Measurements from ENCODE around the gene COG8. TPM values are rescaled to one million over a fixed set of nuclear protein-coding genes. Genes with fewer than 3 reads are reported as not detected.
A peak's percentile ranks its signal among the peaks of the same experiment; 100 is the strongest.

Gene COG8
- total RNA-seq, 4 donors from 2014 or later: 29.5 to 52.0 (median 48.3) TPM

DNA sequence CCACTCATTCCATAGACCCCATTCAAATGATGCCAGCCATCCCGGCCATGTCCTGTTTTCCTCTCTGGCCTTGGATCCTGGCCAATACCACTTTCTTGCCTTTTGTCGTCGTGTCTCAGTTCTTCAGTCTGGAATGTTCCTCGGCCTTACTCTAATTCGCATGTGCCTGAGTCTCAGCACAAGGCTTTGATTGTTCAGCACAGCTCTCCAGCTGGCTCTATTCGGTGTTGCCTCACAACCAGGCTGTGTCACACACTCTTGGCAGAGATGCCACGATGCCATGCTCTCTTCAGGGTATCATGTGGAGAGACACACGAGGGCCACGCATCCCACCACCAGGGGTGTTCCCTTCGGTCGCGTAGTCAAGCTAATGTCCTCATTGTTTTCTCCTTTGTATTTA, 30.0 kb downstream of the COG8 start:
- Histone ChIP-seq H3K9me3 (no peaks in the 10 kb centered on the region), H3K27ac (no peak overlapping the region), H3K4me1 (peaks cover 11 to 21% (median 14%) of the 10 kb centered on the region in 4 donors), H3K4me3 (no peak overlapping the region), H3K36me3 (peaks cover 0 to 3% (median 0%) of the 10 kb centered on the region in 4 donors), H3K27me3 (no peaks in the 10 kb centered on the region)
- no peak for DNase-seq
- TF ChIP-seq POLR2AphosphoS5 (IDR thresholded peaks at IDR 0.05): peak in 1 of 3 donors; percentile 6
- TF ChIP-seq POLR2A (IDR thresholded peaks at IDR 0.05): no peak
- intact Hi-C loops (cut with DNase I; ENCODE audit: low total_unique reads) (no loop called here), in situ Hi-C loops (cut with MboI; ENCODE audit: low pct_ligation_motif_present in 1 of 4, low pct_unique_long_range_greater_than_20kb in 1 of 4, low sequenced_read_pairs in 3 of 4) (no loop called here)
- WGBS, 2 donors (ENCODE audit: low coverage in 1 of 2): 87 to 96% methylated on average over 6 to 12 of the region's 12 CpGs

DNA sequence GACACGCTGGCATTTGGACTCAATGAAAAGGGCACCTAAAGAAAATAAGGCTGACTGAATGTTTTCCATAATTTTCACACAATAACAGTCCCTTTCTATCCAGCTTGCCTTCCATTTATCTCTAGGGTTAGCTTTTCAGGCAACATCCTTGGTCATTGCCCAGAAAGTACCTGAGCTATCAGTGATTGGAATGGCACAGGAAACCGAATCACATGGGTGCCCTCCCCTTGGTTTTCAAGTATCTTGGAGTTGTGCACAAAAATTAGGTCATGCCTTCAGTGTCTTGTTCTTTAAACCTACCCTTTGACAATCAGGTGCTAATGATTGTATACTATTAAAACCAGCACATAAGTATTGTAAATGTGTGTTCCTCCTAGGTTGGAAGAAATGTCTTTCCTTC, 31.5 kb downstream of the COG8 start:
- H3K27ac ChIP-seq: no peak overlapping the region
- no peaks in the 10 kb centered on the region for H3K9me3 ChIP-seq
- WGBS, 2 donors (ENCODE audit: low coverage in 1 of 2): 94 to 100% methylated on average over 1 to 2 of the region's 2 CpGs
- no peaks in the 10 kb centered on the region for H3K27me3 ChIP-seq
- peaks cover 10 to 15% (median 13%) of the 10 kb centered on the region in 4 donors for H3K4me1 ChIP-seq
- no peak for TF ChIP-seq POLR2A (IDR thresholded peaks at IDR 0.05)
- TF ChIP-seq, protein P1, sequence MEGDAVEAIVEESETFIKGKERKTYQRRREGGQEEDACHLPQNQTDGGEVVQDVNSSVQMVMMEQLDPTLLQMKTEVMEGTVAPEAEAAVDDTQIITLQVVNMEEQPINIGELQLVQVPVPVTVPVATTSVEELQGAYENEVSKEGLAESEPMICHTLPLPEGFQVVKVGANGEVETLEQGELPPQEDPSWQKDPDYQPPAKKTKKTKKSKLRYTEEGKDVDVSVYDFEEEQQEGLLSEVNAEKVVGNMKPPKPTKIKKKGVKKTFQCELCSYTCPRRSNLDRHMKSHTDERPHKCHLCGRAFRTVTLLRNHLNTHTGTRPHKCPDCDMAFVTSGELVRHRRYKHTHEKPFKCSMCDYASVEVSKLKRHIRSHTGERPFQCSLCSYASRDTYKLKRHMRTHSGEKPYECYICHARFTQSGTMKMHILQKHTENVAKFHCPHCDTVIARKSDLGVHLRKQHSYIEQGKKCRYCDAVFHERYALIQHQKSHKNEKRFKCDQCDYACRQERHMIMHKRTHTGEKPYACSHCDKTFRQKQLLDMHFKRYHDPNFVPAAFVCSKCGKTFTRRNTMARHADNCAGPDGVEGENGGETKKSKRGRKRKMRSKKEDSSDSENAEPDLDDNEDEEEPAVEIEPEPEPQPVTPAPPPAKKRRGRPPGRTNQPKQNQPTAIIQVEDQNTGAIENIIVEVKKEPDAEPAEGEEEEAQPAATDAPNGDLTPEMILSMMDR (IDR thresholded peaks at IDR 0.05): no peak
- TF ChIP-seq POLR2AphosphoS5 (IDR thresholded peaks at IDR 0.05): no peak
- TF ChIP-seq EP300 (IDR thresholded peaks at IDR 0.05; ENCODE audit: low read depth): no peak
- peaks cover 0 to 4% (median 0%) of the 10 kb centered on the region in 4 donors for H3K36me3 ChIP-seq
- no peak for DNase-seq
- intact Hi-C loops (cut with DNase I; ENCODE audit: low total_unique reads) (no loop called here), in situ Hi-C loops (cut with MboI; ENCODE audit: low pct_ligation_motif_present in 1 of 4, low pct_unique_long_range_greater_than_20kb in 1 of 4, low sequenced_read_pairs in 3 of 4) (no loop called here)
- H3K4me3 ChIP-seq: no peak overlapping the region

DNA sequence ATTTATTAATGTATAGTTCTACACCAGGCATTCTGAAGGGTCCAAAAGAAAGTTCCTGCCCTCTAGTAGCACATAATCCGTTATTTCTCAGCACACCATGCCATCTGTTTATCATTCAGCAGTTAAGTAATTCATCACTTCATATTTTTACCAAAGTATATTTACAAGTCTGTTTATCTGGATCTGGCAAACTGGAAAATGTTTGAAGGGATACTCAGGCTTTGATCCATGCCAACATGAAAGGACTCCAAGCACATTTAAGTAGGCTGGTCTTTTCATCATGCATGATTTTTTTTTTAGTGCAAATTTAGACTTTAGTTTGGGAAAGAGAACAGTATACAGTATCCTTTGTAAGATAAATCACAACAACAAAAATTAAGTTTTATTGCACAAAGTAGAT, 32.3 kb downstream of the COG8 start:
- intact Hi-C loops (cut with DNase I; ENCODE audit: low total_unique reads) (no loop called here), in situ Hi-C loops (cut with MboI; ENCODE audit: low pct_ligation_motif_present in 1 of 4, low pct_unique_long_range_greater_than_20kb in 1 of 4, low sequenced_read_pairs in 3 of 4) (no loop called here)
- Histone ChIP-seq H3K9me3 (no peaks in the 10 kb centered on the region), H3K27ac (no peak overlapping the region), H3K4me1 (peaks cover 2 to 7% (median 5%) of the 10 kb centered on the region in 4 donors), H3K36me3 (peaks cover 0 to 4% (median 0%) of the 10 kb centered on the region in 4 donors), H3K27me3 (no peaks in the 10 kb centered on the region), H3K4me3 (no peak overlapping the region)
- WGBS, 2 donors (ENCODE audit: low coverage in 1 of 2): 64 to 90% methylated on average over 1 of the region's 1 CpG
- TF ChIP-seq EP300 (IDR thresholded peaks at IDR 0.05; ENCODE audit: low read depth) (no peak), POLR2AphosphoS5 (IDR thresholded peaks at IDR 0.05) (no peak), POLR2A (IDR thresholded peaks at IDR 0.05) (no peak)
- TF ChIP-seq, protein P1 (IDR thresholded peaks at IDR 0.05): no peak
- no peak for DNase-seq

DNA sequence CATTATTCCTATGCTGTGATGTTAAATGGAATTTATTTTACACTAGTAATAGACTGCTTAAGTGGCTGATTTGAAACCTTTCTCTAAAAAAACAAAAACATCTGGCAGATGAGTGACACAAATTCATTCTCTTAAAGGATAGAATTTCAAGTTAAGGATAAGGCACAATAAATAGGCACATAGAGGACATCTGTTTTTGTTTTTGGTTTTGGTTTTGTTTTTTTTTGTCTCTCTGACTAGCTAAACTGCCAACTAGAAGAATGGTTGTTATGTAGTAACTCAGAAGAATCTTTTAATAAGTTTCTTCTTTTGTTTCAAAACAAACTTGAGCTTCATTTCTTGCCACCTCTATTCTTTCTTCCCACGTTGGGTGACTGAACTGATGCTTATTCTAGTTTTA, 33.3 kb downstream of the COG8 start:
- no peaks in the 10 kb centered on the region for H3K27me3 ChIP-seq
- H3K4me1 ChIP-seq: peaks cover 0 to 6% (median 3%) of the 10 kb centered on the region in 4 donors
- H3K9me3 ChIP-seq: no peaks in the 10 kb centered on the region
- H3K27ac ChIP-seq: no peak overlapping the region
- no peak for DNase-seq
- H3K4me3 ChIP-seq: no peak overlapping the region
- peaks cover 0 to 9% (median under 1%) of the 10 kb centered on the region in 4 donors for H3K36me3 ChIP-seq
- intact Hi-C loops (cut with DNase I; ENCODE audit: low total_unique reads) (no loop called here), in situ Hi-C loops (cut with MboI; ENCODE audit: low pct_ligation_motif_present in 1 of 4, low pct_unique_long_range_greater_than_20kb in 1 of 4, low sequenced_read_pairs in 3 of 4) (no loop called here)
- 70 to 91% methylated on average over 1 of the region's 1 CpG for WGBS, 2 donors (ENCODE audit: low coverage in 1 of 2)
- no peak for TF ChIP-seq POLR2A (IDR thresholded peaks at IDR 0.05)

DNA sequence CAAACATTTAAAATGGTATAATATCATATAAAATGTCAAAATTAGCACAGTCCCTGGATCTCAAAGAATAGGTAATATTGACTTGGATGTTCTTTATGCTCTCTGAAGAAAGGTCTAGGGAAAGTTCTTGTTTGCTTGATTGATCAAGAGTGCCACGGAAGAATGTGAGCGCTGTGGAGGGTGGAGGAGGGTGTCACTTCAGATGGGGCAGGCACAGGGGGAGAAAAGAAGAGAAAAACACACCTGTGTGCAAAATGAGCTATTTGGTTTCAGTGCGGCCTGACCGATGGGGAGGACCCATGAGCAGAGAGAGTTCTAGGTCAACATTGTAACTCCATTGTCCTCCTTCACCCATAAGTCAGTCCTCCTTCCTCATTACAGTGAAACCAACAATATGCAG, 37.1 kb downstream of the COG8 start:
- intact Hi-C loops (cut with DNase I; ENCODE audit: low total_unique reads): no loop called here

More for the DNA sequence above, 37.1 kb downstream of the COG8 start:
- Histone ChIP-seq H3K27ac (no peak overlapping the region), H3K36me3 (peaks cover 0 to 22% (median 10%) of the 10 kb centered on the region in 4 donors), H3K27me3 (no peaks in the 10 kb centered on the region), H3K4me1 (no peaks in the 10 kb centered on the region), H3K4me3 (no peak overlapping the region), H3K9me3 (no peaks in the 10 kb centered on the region)
- DNase-seq: no peak
- WGBS, 2 donors (ENCODE audit: low coverage in 1 of 2): 91 to 95% methylated on average over 4 of the region's 4 CpGs
- in situ Hi-C loops (cut with MboI; ENCODE audit: low pct_ligation_motif_present in 1 of 4, low pct_unique_long_range_greater_than_20kb in 1 of 4, low sequenced_read_pairs in 3 of 4): no loop called here
- TF ChIP-seq EP300 (IDR thresholded peaks at IDR 0.05; ENCODE audit: low read depth): no peak
- TF ChIP-seq, protein P1 (IDR thresholded peaks at IDR 0.05): no peak
- TF ChIP-seq POLR2A (IDR thresholded peaks at IDR 0.05): no peak
- no peak for TF ChIP-seq POLR2AphosphoS5 (IDR thresholded peaks at IDR 0.05)

Data from transverse colon (tissue), 4 donors.